B cell (primary cell): ENCODE measurements around the gene ATP8B1. TPM values are rescaled to one million over a fixed set of nuclear protein-coding genes. Genes with fewer than 3 reads are reported as not detected.

Experiments
- ATAC-seq: fragments of 200-7000 bp; cut with Tn5 transposase; one replicate; pipeline ENCODE4 v1.10.0; 2021; ENCODE audit warnings: low read depth, mild to moderate bottlenecking, moderate number of reproducible peaks, moderate library complexity
- CTCF ChIA-PET: fragments of 350-600 bp; sonication (Branson Sonifier 250); formaldehyde crosslinking; loops from one replicate; lab custom pipeline; 2021; ENCODE audit warnings: antibody characterized with exemption, inconsistent platforms; lab: Charles Lee
- POLR2A ChIA-PET: fragments of 350-600 bp; sonication (Branson Sonifier 250); formaldehyde crosslinking; loops from one replicate; lab custom pipeline; 2021; ENCODE audit warnings: antibody characterized with exemption; lab: Charles Lee
- DNase-seq: peaks from one replicate; pipeline ENCODE4 v3.0.0; 2013
- H2AFZ ChIP-seq: 2 replicates; pipeline ENCODE4 v1.6.1; 2012; ENCODE audit warnings: mild to moderate bottlenecking, low read depth, low read length; ENCODE audit not compliant: insufficient read depth, poor library complexity, severe bottlenecking
- H3K27ac ChIP-seq, 2 donors: 1 replicate in 1 of 2; 2 replicates in 1 of 2; pipeline ENCODE4 v1.5.1; 2012 to 2013; ENCODE audit warnings: low read length in 2 of 2, mild to moderate bottlenecking in 2 of 2, moderate library complexity in 1 of 2
- H3K27me3 ChIP-seq, 4 experiments: fragments of 200-600 bp in 1 of 4; sonication (generic) in 1 of 4; replicated peaks in 1 of 4; 1 replicate in 2 of 4; 2 replicates in 2 of 4; pipeline versions ENCODE4 v1.6.1 to v1.7.0; 2013 to 2016; ENCODE audit warnings: low read length in 3 of 4, mild to moderate bottlenecking in 2 of 4, mixed read lengths in 1 of 4, moderate library complexity in 1 of 4; ENCODE audit not compliant: insufficient read depth in 4 of 4, control insufficient read depth in 3 of 4; ENCODE audit errors: control extremely low read depth in 1 of 4
- H3K36me3 ChIP-seq, 2 experiments: replicated peaks in 1 of 2; 1 replicate in 1 of 2; 2 replicates in 1 of 2; pipeline versions ENCODE4 v1.6.1 to v1.7.1; 2013; ENCODE audit warnings: low read length in 1 of 2; ENCODE audit not compliant: insufficient read depth in 2 of 2, control insufficient read depth in 1 of 2; ENCODE audit errors: control extremely low read depth in 1 of 2, extremely low read depth in 1 of 2
- H3K4me1 ChIP-seq, 2 donors: fragments of 200-600 bp in 1 of 2; sonication (generic) in 1 of 2; 1 replicate in 1 of 2; 2 replicates in 1 of 2; pipeline versions ENCODE4 v1.5.1 to v1.6.1; 2013 to 2017; ENCODE audit warnings: low read length in 2 of 2; ENCODE audit not compliant: control insufficient read depth in 2 of 2, insufficient read depth in 2 of 2
- H3K4me2 ChIP-seq: replicated peaks from 2 replicates; pipeline ENCODE3; 2012; ENCODE audit warnings: mild to moderate bottlenecking, low read depth, low read length; ENCODE audit not compliant: poor library complexity, severe bottlenecking
- H3K4me3 ChIP-seq, 5 experiments: fragments of 200-600 bp in 1 of 5; sonication (generic) in 1 of 5; 1 replicate in 3 of 5; 2 replicates in 2 of 5; pipeline versions ENCODE4 v1.5.1 to v1.7.0; 2011 to 2016; ENCODE audit warnings: low read length in 4 of 5, mild to moderate bottlenecking in 4 of 5, low read depth in 2 of 5, control low read depth in 1 of 5, moderate library complexity in 1 of 5; ENCODE audit not compliant: insufficient read depth in 1 of 5; ENCODE audit errors: control extremely low read depth in 1 of 5, extremely low read depth in 1 of 5
- H3K79me2 ChIP-seq: fragments of 200-600 bp; sonication (generic); one replicate; pipeline ENCODE4 v1.6.0; 2016; ENCODE audit warnings: low read length; ENCODE audit not compliant: control insufficient read depth, insufficient read depth
- H3K9ac ChIP-seq: fragments of 200-600 bp; sonication (generic); 2 replicates; pipeline ENCODE4 v1.6.1; 2017; ENCODE audit warnings: mild to moderate bottlenecking, low read length, moderate library complexity
- H3K9me3 ChIP-seq, 3 donors: one replicate each; pipeline versions ENCODE4 v1.6.1 to v1.7.1; 2013; ENCODE audit warnings: low read length in 2 of 3; ENCODE audit not compliant: control insufficient read depth in 2 of 3, insufficient read depth in 1 of 3; ENCODE audit errors: control extremely low read depth in 1 of 3
- H4K20me1 ChIP-seq: 2 replicates; pipeline ENCODE4 v1.6.0; 2012; ENCODE audit warnings: mild to moderate bottlenecking, low read length; ENCODE audit not compliant: insufficient read depth, control insufficient read depth, poor library complexity, severe bottlenecking
- H3K27ac Mint-ChIP-seq: one replicate; pipeline ENCODE4 v1.8.0; 2021; ENCODE audit warnings: mixed read lengths
- H3K27me3 Mint-ChIP-seq: one replicate; pipeline ENCODE4 v1.8.0; 2021; ENCODE audit warnings: mixed read lengths
- H3K4me1 Mint-ChIP-seq: one replicate; pipeline ENCODE4 v1.8.0; 2021; ENCODE audit warnings: mixed read lengths
- H3K4me3 Mint-ChIP-seq: one replicate; pipeline ENCODE4 v1.8.0; 2021; ENCODE audit warnings: mixed read lengths
- H3K9me3 Mint-ChIP-seq: one replicate; pipeline ENCODE4 v1.8.0; 2022; ENCODE audit warnings: mixed read lengths; ENCODE audit not compliant: insufficient read depth
- EZH2 ChIP-seq: IDR thresholded peaks from 2 replicates; pipeline ENCODE4 v1.6.1; 2012; ENCODE audit warnings: borderline replicate concordance, low read depth, mild to moderate bottlenecking, moderate library complexity, low read length; ENCODE audit not compliant: insufficient read depth, poor library complexity, severe bottlenecking
- WGBS: methylation state at CpG from one replicate; pipeline ENCODE4 v1.1.5; 2013; ENCODE audit warnings: missing lambda C conversion rate; ENCODE audit not compliant: insufficient coverage; 5-methylcytosine and 5-hydroxymethylcytosine counted together
- intact Hi-C: fragments of 100-400 bp; cut with micrococcal nuclease; formaldehyde crosslinking; loops from one replicate; pipeline ENCODE4 v1.10.0; 2022
- polyA plus RNA-seq: library from polyadenylated mRNA; depleted of rRNA; stranded (reverse); fragments of >200 nt; gene quantifications from 2 replicates; pipeline ENCODE4 v1.2.3, GENCODE V29; 2012
- total RNA-seq, 2 donors: library from RNA; stranded (reverse); fragments of 120-200 nt in 1 of 2; gene quantifications; 1 replicate in 1 of 2; 2 replicates in 1 of 2; pipeline versions ENCODE4 v1.2.3 to v1.2.4, GENCODE V29; 2013 to 2022
- TF ChIP-seq, protein P1 (sequence below): fragments of 200-600 bp; IDR thresholded peaks from one replicate; pipeline ENCODE4 v1.8.0; 2022; ENCODE audit warnings: antibody characterized with exemption, mild to moderate bottlenecking

The ATP8B1 gene
- total and polyA plus RNA-seq, 2 donors (not counting 1 experiment from before 2014, with no cell fraction given) = 0.27 TPM; not detected in 1

- Histone ChIP-seq H3K4me3 (no peak overlapping the region), H3K9ac (no peak overlapping the region), H3K36me3 (peaks cover 0 to 5% of the 10 kb centered on the region in 2 experiments), H4K20me1 (peaks cover 15% of the 10 kb centered on the region), H3K4me1 (no peaks in the 10 kb centered on the region), H3K9me3 (peaks cover 0 to 7% (median 0%) of the 10 kb centered on the region in 3 donors), H3K4me2 (no peak overlapping the region), H3K27me3 (no peaks in the 10 kb centered on the region), H2AFZ (no peak overlapping the region), H3K79me2 (peaks cover 85% of the 10 kb centered on the region), H3K27ac (no peak overlapping the region)
- no peak overlapping the region for H3K4me3 Mint-ChIP-seq
- ATAC-seq = no peak
- TF ChIP-seq, protein P1, sequence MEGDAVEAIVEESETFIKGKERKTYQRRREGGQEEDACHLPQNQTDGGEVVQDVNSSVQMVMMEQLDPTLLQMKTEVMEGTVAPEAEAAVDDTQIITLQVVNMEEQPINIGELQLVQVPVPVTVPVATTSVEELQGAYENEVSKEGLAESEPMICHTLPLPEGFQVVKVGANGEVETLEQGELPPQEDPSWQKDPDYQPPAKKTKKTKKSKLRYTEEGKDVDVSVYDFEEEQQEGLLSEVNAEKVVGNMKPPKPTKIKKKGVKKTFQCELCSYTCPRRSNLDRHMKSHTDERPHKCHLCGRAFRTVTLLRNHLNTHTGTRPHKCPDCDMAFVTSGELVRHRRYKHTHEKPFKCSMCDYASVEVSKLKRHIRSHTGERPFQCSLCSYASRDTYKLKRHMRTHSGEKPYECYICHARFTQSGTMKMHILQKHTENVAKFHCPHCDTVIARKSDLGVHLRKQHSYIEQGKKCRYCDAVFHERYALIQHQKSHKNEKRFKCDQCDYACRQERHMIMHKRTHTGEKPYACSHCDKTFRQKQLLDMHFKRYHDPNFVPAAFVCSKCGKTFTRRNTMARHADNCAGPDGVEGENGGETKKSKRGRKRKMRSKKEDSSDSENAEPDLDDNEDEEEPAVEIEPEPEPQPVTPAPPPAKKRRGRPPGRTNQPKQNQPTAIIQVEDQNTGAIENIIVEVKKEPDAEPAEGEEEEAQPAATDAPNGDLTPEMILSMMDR = no peak
- TF ChIP-seq EZH2 = no peak
- H3K9me3 Mint-ChIP-seq = no peaks in the 10 kb centered on the region
- ChIA-PET POLR2A (no interaction called here), CTCF (interaction anchor here (0.9 to 1.5 kb wide), 2 partner anchors 9 to 141 kb away, joined by 3 to 4 read pairs; no protein-coding TSS in a partner anchor)
- intact Hi-C loops = loop anchor here (10.0 kb wide), 1 partner anchor 106 kb away; no protein-coding TSS in a partner anchor
- H3K4me1 Mint-ChIP-seq = peaks cover 3% of the 10 kb centered on the region
- H3K27me3 Mint-ChIP-seq = no peaks in the 10 kb centered on the region
- WGBS = no CpG with 5 or more reads among the region's 2 CpGs
- H3K27ac Mint-ChIP-seq = no peak overlapping the region
- DNase-seq = no peak
Observed at GRCh38 chr18:57741273-57741672, 61.8 kb downstream of the ATP8B1 start.

DNA sequence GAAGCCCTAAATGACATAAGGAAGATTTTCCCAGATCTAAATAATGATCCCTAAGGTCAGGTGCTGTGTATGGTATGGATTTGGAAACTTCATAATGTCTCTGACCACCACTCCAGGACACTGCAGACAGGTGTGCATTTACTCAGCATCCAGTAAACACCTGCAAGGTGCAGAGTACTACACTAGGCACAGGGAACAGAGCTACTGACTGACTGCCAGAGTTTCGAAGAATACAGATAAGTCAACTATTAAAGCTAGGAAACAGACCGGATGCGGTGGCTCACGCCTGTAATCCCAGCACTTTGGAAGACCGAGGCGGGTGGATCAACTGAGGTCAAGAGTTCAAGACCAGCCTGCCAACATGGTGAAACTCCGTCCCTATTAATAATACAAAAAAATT is 65.0 kb downstream of the ATP8B1 start:
- ATAC-seq = no peak
- Histone ChIP-seq H3K27ac (no peak overlapping the region), H3K27me3 (no peaks in the 10 kb centered on the region)

More for the DNA sequence above, 65.0 kb downstream of the ATP8B1 start:
- TF ChIP-seq, protein P1 = no peak
- no peak for TF ChIP-seq EZH2
- DNase-seq = no peak
- H3K9ac ChIP-seq = no peak overlapping the region
- CTCF ChIA-PET = no interaction called here
- Mint-ChIP-seq H3K9me3 (peaks cover 6% of the 10 kb centered on the region), H3K4me1 (peaks cover 3% of the 10 kb centered on the region), H3K27ac (no peak overlapping the region), H3K27me3 (no peaks in the 10 kb centered on the region), H3K4me3 (no peak overlapping the region)
- H3K4me1 ChIP-seq = no peaks in the 10 kb centered on the region
- no peak overlapping the region for H2AFZ ChIP-seq
- no peak overlapping the region for H3K4me3 ChIP-seq
- H3K79me2 ChIP-seq = peaks cover 68% of the 10 kb centered on the region
- 98% methylated on average over 4 of the region's 7 CpGs for WGBS
- POLR2A ChIA-PET = no interaction called here
- intact Hi-C loops = no loop called here
- H4K20me1 ChIP-seq = peaks cover 17% of the 10 kb centered on the region
- peaks cover 0 to 13% (median 0%) of the 10 kb centered on the region in 3 donors for H3K9me3 ChIP-seq
- peaks cover 0 to 5% of the 10 kb centered on the region in 2 experiments for H3K36me3 ChIP-seq
- no peak overlapping the region for H3K4me2 ChIP-seq
